Stimulated activated CD4-positive, alpha-beta T cell treated with anti-CD3 and anti-CD28 coated beads, Interleukin-15, amount 100 ng/mL, for 24 hours (primary cell): ENCODE data around the gene CFD.

Experiments
- DNase-seq: peaks from one replicate; pipeline ENCODE4 v3.0.0-alpha.2; 2020

CFD gene

GRCh38 chr19:892243-892893 lies 32.9 kb downstream of the CFD start:
- DNase-seq: no peak

DNA sequence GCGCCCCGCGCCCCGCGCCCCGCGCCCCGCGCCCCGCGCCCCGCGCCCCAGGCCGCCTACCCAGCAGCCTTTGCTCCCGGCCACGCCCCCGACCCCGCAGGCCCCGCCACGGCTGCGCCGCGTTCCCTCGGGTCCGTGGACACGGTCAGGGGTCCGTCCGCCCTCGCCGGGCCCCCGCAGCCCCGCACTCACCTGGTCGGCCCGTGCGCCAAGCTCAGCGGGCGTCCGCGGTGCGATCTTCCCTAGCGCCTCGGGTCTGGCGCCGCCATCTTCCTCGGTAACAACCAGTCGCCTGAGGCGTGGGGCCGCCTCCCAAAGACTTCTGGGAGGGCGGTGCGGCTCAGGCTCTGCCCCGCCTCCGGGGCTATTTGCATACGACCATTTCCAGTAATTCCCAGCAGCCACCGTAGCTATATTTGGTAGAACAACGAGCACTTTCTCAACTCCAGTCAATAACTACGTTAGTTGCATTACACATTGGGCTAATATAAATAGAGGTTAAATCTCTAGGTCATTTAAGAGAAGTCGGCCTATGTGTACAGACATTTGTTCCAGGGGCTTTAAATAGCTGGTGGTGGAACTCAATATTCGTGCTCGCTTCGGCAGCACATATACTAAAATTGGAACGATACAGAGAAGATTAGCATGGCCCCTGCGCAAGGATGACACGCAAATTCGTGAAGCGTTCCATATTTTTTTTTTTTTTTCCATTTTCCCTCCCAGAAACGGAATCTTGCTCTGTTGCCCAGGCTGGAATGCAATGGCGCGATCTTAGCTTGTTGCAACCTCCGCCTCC lies 33.6 kb downstream of the CFD start, which contains the start of the genes MED16 and RNU6-9:
TSS of gene MED16 (minus strand) at position 294 of the 796 bp plus-strand sequence. CDS start 2,056 bp downstream, outside the sequence.
TSS of gene RNU6-9 (plus strand) at position 591 of the 796 bp plus-strand sequence.
- DNase-seq: peak; percentile 92

DNA sequence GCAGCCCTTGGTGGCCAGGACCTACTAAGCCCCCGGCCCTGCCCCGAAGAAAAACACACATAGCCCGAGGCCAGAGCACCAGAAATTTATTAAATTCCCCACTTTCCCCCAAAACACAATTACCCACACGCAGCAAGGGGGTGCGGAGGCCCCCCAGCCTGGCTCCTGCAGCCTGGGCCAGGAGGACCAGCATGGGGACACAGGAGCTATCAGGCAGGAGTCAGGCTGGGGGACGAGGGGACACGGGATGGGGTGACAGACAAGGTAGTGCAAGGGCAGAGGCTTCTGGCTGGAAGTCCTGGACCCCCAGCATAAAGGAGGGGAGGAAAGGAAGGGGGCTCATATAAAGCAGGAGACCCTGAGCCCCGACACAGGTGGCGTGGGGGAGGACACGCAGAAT lies 37.0 kb downstream of the CFD start:
- DNase-seq: no peak

GRCh38 chr19:896999-897398 lies 37.5 kb downstream of the CFD start:
- no peak for DNase-seq

GRCh38 chr19:897442-898039 lies 38.1 kb downstream of the CFD start:
- no peak for DNase-seq

GRCh38 chr19:898663-899062 lies 39.2 kb downstream of the CFD start:
- peak; percentile 45 for DNase-seq

DNA sequence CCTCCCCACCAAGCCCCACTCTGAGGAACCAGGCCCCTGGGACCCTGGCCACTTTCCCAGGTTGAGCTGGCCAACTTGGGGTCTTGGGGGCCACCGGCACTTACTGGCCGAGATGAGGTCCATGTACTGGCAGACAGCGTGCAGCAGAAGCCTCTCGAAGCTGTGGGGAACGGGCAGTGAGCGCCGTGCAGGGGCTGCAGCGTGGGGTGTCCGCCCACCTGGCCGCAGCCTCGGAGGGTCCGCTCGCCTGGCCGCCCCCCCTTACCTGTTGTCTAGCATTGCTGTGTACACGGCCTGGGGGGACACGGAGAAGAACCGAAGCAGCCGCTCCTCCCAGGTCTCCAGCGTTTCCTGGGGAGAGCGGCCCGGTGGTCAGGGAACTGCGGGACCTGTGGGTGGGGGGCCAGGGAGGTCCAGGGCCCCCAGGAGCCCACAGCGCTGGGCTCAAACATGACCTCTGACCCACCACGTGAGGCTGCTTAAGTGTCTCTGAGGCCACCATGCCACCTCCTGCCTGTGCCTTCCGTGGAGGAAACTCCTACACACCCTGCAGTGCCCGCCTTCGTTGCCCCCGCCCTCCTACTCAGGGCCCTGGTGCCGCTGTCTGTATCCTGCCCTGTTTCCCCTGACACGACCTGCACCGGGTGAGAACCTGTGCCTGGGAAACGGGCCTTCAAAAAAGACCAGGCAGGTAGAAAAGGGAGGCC lies 40.0 kb downstream of the CFD start:
- no peak for DNase-seq

- no peak for DNase-seq
Observed at GRCh38 chr19:900043-900301, 40.5 kb downstream of the CFD start.

- peak; percentile 43 for DNase-seq
Observed at GRCh38 chr19:900302-901111, 41.0 kb downstream of the CFD start.

DNA sequence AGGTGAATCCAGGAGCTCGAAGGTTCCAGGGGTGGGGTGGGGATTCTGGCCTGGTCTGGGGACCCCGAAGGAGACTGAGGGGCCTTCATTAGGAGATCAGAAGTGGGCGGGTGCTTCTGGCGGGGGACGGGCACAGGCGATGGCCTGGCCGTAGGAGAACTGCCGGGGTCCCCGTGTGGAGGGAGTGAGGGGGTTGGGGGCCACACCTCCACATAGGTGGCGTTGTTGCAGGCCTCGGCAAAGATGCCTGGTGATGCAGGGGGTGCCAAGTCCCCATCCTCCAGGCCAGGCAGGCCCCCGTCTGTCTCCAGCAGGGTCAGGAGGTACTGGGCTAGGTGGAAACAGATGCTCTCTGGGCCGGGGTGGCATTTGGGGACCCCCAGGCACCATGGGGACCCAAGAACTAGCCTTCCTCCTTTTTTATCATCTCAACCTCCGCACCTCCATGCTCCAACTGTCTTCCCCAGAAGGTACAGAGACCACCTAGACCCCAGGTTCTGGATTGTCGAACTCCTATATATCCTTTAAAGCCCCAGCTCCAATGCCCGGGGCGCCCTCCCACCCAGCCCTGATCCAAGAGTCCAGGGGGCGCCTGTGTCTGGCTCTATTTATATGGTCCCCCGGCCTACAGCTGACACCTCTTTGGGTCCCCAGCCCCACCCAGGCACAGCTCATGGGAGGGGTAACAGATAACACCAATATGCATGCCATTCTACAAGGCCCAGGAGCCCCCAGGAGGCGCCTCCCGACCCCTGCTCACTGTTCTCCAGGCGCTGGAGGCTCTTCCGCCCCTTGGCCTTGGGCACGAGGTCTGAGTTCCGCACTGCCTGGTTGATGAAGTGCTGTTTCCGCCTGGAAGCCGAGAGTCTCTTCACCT lies 42.0 kb downstream of the CFD start:
- no peak for DNase-seq

DNA sequence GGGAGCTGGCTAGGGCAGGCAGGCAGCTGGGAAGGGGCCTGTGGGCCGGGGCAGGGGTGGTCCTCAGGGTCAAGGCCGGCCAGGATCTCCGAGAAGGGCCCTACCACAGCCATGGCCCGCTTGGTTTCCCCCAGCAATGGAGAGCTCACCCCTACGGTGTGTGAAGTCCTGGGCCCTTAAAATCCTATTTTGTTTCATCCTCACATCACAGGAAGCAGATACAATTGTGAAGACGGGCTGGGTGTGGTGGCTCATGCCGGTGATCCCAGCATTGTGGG lies 42.6 kb downstream of the CFD start:
- no peak for DNase-seq

DNA sequence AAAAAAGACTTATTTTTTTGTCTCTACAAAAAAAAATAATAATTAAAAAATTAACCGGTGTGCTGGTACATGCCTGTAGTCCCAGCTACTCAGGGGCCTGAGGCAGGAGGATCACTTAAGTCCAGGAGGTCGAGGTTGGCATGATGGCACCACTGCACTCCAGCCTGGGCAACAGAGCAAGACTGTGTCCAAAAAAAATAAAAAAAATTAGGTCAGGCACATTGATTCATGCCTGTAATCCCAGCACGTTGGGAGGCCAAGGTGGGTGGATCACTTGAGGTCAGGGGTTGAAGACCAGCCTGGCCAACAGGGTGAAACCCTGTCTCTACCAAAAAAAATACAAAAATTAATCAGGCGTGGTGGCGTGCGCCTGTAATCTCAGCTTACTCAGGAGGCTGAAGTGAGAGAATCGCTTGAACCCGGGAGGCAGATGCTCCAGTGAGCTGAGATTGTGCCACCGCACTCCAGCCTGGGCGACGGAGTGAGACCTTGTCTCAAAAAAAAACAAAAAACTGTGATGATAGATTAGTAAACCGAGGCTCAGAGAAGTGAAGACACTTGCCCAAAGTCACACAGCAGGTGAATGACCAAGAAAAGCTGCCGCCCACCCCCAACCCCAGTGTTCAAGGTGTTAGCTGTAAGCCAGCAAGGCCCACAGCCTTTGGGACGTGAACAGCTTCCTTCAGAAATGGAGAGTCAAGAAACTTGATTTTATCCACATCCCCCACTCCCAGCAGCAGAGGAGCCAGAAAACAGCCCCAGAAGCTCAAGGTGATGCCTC lies 43.2 kb downstream of the CFD start:
- no peak for DNase-seq

- no peak for DNase-seq
Observed at GRCh38 chr19:903266-903797, 43.9 kb downstream of the CFD start.

GRCh38 chr19:904545-904944 lies 45.1 kb downstream of the CFD start:
- DNase-seq: no peak

GRCh38 chr19:906480-906879 lies 47.0 kb downstream of the CFD start:
- DNase-seq: no peak

GRCh38 chr19:907183-907853 lies 47.9 kb downstream of the CFD start:
- DNase-seq: peak; percentile 43

DNA sequence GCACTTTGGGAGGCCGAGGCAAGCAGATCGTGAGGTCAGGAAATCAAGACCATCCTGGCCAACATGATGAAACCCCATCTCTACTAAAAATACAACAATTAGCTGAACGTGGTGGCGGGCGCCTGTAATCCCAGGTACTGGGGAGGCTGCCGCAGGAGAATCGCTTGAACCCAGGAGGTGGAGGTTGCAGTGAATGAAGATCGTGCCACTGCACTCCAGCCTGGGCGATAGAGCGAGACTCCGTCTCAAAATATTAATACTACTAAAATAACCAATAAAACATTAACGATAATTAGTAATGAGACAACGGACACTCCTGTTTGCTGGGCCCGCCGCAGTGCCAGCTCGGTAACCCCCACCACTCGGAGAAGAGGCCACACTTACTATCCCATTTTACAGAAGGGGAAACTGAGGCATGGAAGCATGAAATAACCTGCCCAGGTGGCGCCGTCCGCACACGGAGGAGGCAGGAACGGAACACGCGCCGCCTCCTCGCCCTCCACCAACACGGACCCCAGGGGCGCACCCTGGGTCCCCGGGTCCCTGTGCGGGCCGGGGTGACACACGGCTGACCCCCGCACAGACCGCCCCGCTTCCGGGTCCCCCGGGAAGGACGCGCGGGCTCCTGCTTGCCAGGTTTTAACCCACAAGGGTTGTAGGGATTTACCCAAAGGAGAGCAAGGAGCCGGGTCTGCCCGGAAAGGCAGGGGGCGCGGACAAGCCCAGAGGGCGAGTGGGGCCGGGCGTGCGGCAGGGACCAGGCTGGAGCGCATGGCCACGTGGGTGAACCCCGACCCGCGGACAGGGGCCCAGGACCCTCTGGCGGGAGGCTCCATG lies 52.0 kb downstream of the CFD start:
- DNase-seq: no peak

DNA sequence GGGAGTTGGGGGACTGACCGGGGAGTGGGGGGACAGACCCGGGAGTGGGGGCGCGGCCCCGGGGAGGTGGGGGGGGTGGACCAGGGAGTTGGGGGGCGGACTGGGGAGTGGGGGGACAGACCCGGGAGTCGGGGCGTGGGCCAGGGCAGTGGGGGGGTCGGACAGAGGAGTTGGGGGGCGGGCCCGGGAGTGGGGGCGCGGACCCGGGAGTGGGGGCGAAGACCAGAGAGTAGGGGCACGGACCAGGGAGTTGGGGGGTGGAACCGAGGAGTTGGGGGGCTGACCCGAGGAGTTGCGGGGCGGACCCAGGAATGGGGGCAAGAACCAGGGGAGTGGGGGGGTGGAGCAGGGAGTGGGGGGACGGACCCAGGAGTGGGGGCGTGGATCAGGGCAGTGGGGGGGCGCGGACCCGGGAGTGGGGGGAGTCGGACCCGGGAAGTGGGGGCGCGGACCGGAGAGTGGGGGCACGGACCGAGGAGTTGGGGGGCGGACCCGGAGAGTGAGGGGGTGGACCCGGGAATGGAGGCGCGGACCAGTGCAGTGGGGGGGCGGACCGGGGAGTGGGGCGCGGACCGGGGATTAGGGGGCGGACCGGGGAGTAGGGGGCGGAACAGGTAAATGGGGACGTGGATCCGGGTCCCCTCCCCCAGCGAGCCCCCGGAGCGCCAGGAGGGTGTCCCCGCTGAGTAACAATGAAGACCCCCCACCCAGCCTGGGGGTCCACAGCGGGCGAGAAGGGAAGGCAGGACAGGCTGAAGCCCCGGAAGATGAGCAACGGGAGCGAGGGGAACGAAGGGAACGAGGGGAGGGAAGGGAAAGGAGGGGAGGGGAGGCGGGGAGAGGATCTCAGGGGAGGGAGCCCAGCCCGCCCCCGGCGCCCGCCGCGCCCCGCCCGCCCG lies 53.0 kb downstream of the CFD start:
- DNase-seq: peak; percentile 59
